HG03108 (cell line): ENCODE results near the gene ABHD1.
"Not testable (repeated sequence)": the region's sequence is repeated elsewhere in the genome, so short reads cannot be mapped to it uniquely, and the experiment has no call there.

Experiments used
- ATAC-seq: cut with Tn5 transposase; IDR thresholded peaks from one replicate; pipeline ENCODE4 v1.9.1; 2021; ENCODE audit warnings: moderate library complexity; ENCODE audit not compliant: unreplicated experiment

ABHD1 gene

GRCh38 chr2:27109083-27109482, 14.5 kb upstream of the ABHD1 start:
- ATAC-seq, result no peak

GRCh38 chr2:27110603-27111352, 12.8 kb upstream of the ABHD1 start:
- ATAC-seq, result not testable (repeated sequence)

- ATAC-seq, result not testable (repeated sequence)
These were observed 12.1 kb upstream of the ABHD1 start for GRCh38 chr2:27111392-27112078.

- ATAC-seq, result no peak
These were observed 8.1 kb upstream of the ABHD1 start for GRCh38 chr2:27115519-27115918.

GRCh38 chr2:27117995-27118524, 5.6 kb upstream of the ABHD1 start:
- no peak for ATAC-seq

GRCh38 chr2:27118525-27119329, 4.9 kb upstream of the ABHD1 start, which contains the start of gene CGREF1:
CGREF1 (minus strand) TSS chr2:27119128; CDS start chr2:27104366, 14,762 bp downstream.
- ATAC-seq, result no peak

GRCh38 chr2:27119330-27119670, 4.3 kb upstream of the ABHD1 start:
- ATAC-seq, result not testable (repeated sequence)

GRCh38 chr2:27121906-27122305, 1.7 kb upstream of the ABHD1 start:
- ATAC-seq, result no peak

- no peak for ATAC-seq
These were observed 824 bp upstream of the ABHD1 start for GRCh38 chr2:27122791-27123190.

- ATAC-seq, result no peak
These were observed 1.5 kb downstream of the ABHD1 start for GRCh38 chr2:27125104-27125503.

GRCh38 chr2:27126252-27126710, 2.7 kb downstream of the ABHD1 start:
- ATAC-seq, result no peak

GRCh38 chr2:27127883-27128667, 4.5 kb downstream of the ABHD1 start:
- no peak for ATAC-seq

GRCh38 chr2:27128668-27129571, 5.3 kb downstream of the ABHD1 start:
- no peak for ATAC-seq

- ATAC-seq, result no peak
These were observed 6.8 kb downstream of the ABHD1 start for GRCh38 chr2:27130396-27130795.

- no peak for ATAC-seq
These were observed 7.8 kb downstream of the ABHD1 start for GRCh38 chr2:27131429-27131828.

- ATAC-seq, result no peak
These were observed 9.7 kb downstream of the ABHD1 start for GRCh38 chr2:27133195-27133875.

- peak; percentile 78 for ATAC-seq
These were observed 10.5 kb downstream of the ABHD1 start, which contains the start of gene PREB for GRCh38 chr2:27133905-27134780. PREB (minus strand) TSS chr2:27134636; CDS start chr2:27134421, 215 bp downstream.
